HFF-Myc (cell line): ENCODE measurements around the gene MRPS26.
A peak's percentile ranks its signal among the peaks of the same experiment; 100 is the strongest.

Source experiments
- DNase-seq: peaks from one replicate; pipeline ENCODE4 v3.0.0-alpha.2; 2011; ENCODE audit warnings: low read depth; ENCODE audit errors: extremely low read depth
- H3K4me3 ChIP-seq: replicated peaks from 2 replicates; pipeline ENCODE4 v1.5.1; 2011; ENCODE audit warnings: low read depth, mild to moderate bottlenecking, control low read depth, low read length
- CTCF ChIP-seq: IDR thresholded peaks from 2 replicates; pipeline ENCODE4 v1.5.1; 2012; ENCODE audit warnings: mild to moderate bottlenecking, low read depth, low read length, control low read depth; ENCODE audit errors: missing control alignments

The MRPS26 gene

DNA sequence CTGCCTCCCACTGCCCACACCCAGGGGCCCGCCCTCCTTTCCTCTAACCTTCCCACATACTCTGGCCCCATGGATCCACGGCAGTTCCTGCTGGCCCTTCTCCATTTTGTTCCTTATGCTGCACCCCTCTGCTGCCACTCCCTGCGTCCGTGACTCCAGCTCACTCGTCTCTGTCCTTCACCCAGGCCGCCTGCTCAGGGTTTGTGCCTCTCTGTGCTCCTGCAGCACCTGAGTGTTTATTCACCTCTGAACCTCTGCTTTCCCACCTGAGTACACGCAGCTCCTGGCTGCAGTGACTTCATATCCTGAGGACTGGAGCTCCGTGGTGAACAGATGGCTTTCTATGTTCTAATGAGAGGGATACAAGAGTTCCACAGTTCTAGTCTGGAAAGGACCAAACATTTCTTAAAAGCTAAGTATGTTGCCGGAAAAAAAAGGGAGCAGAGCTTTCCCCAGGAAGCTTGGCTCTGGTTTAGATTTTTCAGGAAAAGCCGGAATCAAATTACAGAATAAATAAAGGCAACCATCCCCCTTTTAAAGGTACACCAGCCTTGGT lies 3.9 kb upstream of the MRPS26 start:
- no peak for TF ChIP-seq CTCF
- no peak for DNase-seq
- 0 out of 2 replicates have a peak overlapping the region, but pooled peaks have one; percentile 11 for H3K4me3 ChIP-seq

DNA sequence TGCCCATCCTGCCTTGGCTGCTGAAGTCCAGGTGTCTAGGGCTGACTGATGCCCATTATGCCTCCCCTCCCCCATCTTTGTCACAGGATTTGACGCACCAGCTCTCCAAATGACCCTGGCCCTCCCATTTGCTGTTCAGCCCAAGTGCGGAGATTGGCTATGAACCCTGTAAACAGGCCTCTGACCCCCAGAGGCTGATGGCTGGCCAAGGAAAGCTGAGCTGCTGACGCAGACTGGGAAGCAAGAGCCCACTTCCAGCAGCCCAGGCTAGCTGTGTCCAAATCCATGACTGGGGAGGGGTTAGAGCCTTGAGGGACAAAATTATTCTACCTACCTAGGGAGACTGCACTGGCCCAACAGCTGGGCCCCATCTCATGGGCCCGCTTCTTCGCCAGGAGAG lies 3.2 kb upstream of the MRPS26 start:
- no peak for DNase-seq
- TF ChIP-seq CTCF: no peak
- no peak overlapping the region for H3K4me3 ChIP-seq

DNA sequence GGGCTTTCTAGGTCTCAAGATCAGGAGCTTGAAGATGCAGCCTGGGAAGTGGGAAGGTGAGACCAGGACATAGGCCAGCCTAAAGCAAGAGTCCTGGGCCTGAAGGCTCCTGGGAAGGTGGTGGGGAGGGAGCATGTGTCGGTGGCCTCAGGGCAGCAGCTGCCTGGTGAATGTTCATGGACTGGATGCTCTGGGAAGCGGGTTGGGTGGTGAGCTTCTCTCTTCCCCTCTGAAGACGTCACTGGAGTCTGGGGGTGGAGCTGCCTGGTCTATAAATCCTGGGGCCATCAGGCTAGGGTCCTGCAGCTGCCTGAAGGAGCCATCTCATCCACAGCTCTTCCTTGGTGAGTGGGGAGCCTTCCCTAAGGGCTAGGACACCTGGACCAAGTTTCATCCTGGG lies 2.5 kb upstream of the MRPS26 start, which contains the start of gene GNRH2:
TSS of gene GNRH2 (plus strand) at position 301 of the 400 bp plus-strand sequence. CDS start 793 bp downstream, outside the sequence.
- H3K4me3 ChIP-seq: no peak within 1 kb of the TSS
- no peak for TF ChIP-seq CTCF
- DNase-seq: no peak

GRCh38 chr20:3044336-3044965 lies 1.4 kb upstream of the MRPS26 start:
- DNase-seq: no peak
- TF ChIP-seq CTCF: no peak
- H3K4me3 ChIP-seq: no peak overlapping the region

DNA sequence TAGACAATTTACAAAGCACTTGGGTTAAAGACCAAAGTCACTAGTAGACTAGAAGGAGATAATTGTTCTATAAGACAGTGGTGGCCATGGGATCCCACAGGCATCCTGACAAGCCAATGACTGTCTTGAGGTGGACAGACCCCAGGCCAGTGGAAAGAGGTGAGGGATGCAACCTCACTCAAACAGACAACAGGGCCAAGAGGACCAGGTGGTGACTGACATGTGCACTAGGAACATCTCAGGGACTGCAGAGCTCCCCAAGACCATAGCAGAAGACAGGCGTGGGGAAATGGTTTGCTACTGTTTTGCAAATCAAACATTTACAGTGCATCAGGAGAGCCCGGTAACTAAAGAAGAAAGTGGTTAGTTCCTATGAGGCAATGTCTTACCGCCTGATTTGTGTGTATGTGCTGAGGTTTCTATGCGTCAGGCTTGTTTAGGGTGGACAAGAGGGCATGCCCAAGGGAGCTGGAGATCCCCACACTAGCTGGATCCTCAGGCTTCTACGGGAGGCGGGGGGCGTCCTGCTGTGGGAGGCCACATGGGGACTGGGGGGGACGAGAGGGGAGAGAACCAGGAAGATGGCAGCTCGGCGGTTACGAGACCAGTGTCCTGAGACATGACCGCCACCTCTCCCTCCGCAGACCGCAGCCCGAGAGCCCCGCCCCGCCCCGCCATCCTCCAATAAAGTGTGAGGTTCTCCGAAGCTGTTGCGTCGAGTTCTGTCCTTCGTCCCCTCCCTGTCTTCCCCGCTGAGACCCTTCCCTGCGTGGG lies 623 bp upstream of the MRPS26 start:
- peak overlapping the region; percentile 84 for H3K4me3 ChIP-seq
- TF ChIP-seq CTCF: no peak
- DNase-seq: no peak

DNA sequence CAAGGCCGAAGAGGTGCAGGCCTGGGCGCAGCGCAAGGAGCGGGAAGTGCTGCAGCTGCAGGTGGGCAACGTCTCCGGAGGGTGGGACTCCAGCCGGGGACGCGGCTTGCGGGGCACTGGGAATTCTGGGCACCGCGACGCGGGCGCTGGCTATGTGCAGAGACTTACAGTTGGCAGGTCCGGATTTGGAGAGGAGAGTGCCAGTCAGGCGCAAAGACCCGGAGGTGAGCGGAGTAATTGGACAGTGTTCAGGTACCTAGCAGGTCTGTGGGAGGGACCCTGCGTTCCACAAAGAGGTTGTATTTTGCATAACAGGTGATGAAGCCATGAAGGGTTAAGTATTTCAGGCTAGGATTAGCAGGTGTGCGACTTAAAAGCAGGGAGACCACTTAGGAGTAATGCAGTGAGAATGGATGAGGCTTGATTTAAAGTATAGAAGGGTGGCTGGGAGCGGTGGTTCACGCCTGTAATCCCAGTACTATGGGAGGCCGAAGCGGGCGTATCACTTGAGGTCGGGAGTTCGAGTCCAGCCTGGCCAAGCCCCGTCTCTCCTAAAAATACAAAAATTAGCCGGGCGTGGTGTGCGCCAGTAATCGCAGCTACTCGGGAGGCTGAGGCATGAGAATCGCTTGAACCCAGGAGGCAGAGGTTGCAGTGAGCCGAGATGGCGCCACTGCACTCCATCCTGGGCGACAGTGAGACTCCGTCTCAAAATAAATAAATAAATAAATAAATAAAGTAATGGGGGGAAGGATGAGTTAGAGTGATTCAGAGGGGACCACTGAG lies 1.0 kb downstream of the MRPS26 start:
- H3K4me3 ChIP-seq: peak overlapping the region; percentile 84
- no peak for TF ChIP-seq CTCF
- DNase-seq: no peak
